ENCODE measurements around the gene SWAP70.

Gene SWAP70

DNA sequence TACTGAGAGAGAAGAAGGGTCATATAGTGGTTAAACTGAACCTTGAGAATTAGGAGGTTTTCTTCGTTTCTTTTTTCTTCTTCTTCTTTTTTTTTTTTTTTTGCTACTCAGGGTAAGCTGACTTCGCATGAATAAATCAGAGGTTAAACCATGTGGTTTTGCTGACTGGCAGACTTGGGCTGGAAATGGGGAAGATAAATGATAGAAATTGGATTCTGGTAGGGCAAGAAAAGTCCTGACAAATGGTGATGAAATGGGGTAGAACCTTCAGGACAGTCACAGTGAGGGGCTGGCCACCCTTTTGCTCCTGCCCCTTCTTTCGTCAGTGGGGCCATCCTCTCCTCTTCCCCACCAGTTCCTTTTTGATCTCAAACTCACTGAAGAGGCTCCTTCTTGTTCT, 1.6 kb upstream of the SWAP70 start:
- H3K9me3 ChIP-seq = peaks cover 0 to 8% (median 0%) of the 10 kb centered on the region in 3 donors
- intact Hi-C loops (cut with DNase I; ENCODE audit: low total_unique reads) = loop anchor here (5.0 kb wide), 1 partner anchor 45 kb away; no protein-coding TSS in a partner anchor
- H3K27ac ChIP-seq = peak overlapping the region; percentile 98
- H3K27me3 ChIP-seq = no peaks in the 10 kb centered on the region
- peak in 1 of 2 donors; percentile 33 for DNase-seq
- peaks cover 0 to 19% (median 7%) of the 10 kb centered on the region in 4 donors for H3K4me1 ChIP-seq
- no peaks in the 10 kb centered on the region for H3K36me3 ChIP-seq
- TF ChIP-seq, protein P1, sequence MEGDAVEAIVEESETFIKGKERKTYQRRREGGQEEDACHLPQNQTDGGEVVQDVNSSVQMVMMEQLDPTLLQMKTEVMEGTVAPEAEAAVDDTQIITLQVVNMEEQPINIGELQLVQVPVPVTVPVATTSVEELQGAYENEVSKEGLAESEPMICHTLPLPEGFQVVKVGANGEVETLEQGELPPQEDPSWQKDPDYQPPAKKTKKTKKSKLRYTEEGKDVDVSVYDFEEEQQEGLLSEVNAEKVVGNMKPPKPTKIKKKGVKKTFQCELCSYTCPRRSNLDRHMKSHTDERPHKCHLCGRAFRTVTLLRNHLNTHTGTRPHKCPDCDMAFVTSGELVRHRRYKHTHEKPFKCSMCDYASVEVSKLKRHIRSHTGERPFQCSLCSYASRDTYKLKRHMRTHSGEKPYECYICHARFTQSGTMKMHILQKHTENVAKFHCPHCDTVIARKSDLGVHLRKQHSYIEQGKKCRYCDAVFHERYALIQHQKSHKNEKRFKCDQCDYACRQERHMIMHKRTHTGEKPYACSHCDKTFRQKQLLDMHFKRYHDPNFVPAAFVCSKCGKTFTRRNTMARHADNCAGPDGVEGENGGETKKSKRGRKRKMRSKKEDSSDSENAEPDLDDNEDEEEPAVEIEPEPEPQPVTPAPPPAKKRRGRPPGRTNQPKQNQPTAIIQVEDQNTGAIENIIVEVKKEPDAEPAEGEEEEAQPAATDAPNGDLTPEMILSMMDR (IDR thresholded peaks at IDR 0.05) = no peak
- H3K4me3 ChIP-seq = no peak overlapping the region

DNA sequence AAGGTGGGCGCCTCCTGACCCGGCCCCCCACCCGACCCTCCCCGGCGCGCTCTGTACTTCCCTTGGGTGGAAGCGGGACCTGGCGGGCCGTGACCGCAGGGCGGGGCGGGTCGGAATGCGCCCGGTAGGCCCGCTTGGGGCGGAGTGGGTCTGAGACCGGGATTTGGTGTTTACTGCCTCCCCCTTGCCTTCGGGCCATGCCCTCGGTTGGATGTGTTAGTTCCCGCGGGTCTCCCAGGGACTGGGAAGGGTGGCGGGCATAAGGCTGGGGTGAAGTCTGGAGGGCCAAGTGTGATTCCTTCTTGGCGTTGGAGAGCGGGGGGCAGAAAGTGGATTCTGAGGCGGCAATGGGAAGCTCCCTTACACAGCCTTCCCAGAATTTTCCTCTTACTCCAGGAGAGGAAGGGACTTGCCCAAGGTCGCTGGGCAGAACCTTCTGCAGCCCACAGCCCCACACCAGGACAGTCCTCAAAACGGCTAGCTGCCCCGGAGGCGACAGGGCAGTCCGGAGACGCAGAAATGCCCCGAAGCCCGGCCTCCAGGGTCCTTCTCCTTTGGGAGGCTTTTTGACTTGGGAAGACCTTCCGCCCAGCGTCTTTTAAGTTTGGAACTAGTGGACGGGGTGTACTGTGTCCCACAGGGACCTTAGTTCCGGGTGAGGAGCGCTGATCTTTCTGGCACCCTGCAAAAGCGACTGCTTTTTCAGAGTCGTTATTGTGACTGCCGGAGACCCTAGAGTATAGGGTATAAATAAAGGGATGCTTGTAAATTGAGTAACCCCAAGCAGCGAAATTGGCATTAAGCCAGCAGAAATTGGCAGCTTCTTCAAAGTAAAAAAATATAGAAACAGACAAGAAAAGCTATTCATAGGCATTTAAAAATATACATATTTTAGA, 647 bp downstream of the SWAP70 start:
- peaks cover 0 to 30% (median 15%) of the 10 kb centered on the region in 4 donors for H3K4me1 ChIP-seq
- peak overlapping the region; percentile 98 for H3K27ac ChIP-seq
- no peaks in the 10 kb centered on the region for H3K36me3 ChIP-seq
- peaks cover 0 to 8% (median 0%) of the 10 kb centered on the region in 3 donors for H3K9me3 ChIP-seq
- TF ChIP-seq, protein P1 (IDR thresholded peaks at IDR 0.05) = no peak
- H3K27me3 ChIP-seq = no peaks in the 10 kb centered on the region
- intact Hi-C loops (cut with DNase I; ENCODE audit: low total_unique reads) = loop anchor here (5.0 kb wide), 1 partner anchor 47 kb away; no protein-coding TSS in a partner anchor
- peak overlapping the region; percentile 87 to 96 for H3K4me3 ChIP-seq
- DNase-seq = peak; percentile 41 to 74

DNA sequence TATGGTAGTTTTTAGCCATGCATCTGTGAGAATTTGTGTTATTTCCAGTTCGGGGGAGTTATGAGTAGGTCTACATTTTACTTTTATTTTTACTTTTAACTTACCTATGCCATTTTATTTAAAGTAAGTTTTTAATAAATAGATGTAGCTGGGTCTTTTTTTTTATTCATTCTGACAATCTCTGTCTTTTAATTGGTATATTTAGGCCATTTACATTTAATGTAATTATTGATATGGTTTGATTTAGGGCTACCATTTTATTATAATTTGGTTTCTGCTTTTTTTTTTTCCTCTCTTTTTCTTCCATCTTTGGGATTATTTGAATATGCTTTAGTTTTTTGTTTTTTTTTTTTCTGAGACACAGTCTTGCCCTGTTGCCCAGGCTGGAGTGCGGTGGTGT, 1.9 kb downstream of the SWAP70 start:
- no peaks in the 10 kb centered on the region for H3K27me3 ChIP-seq
- peaks cover 0 to 8% (median 0%) of the 10 kb centered on the region in 3 donors for H3K9me3 ChIP-seq
- intact Hi-C loops (cut with DNase I; ENCODE audit: low total_unique reads) = no loop called here
- DNase-seq = no peak
- no peak overlapping the region for H3K27ac ChIP-seq
- peak overlapping the region in 1 of 2 donors; percentile 96 for H3K4me3 ChIP-seq
- H3K36me3 ChIP-seq = no peaks in the 10 kb centered on the region
- peaks cover 0 to 30% (median 17%) of the 10 kb centered on the region in 4 donors for H3K4me1 ChIP-seq
- TF ChIP-seq, protein P1 (IDR thresholded peaks at IDR 0.05) = no peak

DNA sequence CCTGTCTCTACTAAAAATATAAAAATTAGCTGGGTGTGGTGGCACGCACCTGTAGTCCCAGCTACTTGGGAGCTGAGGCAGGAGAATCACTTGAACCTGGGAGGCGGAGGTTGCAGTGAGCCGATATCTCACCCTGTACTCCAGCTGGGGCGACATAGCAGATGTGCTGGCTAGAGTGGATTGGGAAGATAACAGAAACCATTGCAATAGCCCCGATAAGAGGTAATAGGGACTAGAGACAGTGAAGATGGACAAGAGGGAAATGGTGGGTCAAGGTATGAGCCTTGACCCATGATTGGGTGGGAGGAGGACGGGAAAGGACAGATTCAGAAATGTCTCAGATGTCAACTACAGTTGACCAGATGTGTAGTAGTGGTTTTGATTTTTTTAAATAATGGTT, 6.1 kb downstream of the SWAP70 start:
- TF ChIP-seq, protein P1 (IDR thresholded peaks at IDR 0.05) = no peak
- H3K4me1 ChIP-seq = peaks cover 0 to 46% (median 21%) of the 10 kb centered on the region in 4 donors
- H3K27me3 ChIP-seq = no peaks in the 10 kb centered on the region
- intact Hi-C loops (cut with DNase I; ENCODE audit: low total_unique reads) = no loop called here
- no peak overlapping the region for H3K4me3 ChIP-seq
- DNase-seq = no peak
- no peaks in the 10 kb centered on the region for H3K36me3 ChIP-seq
- H3K27ac ChIP-seq = no peak overlapping the region
- peaks cover 0 to 8% (median 0%) of the 10 kb centered on the region in 3 donors for H3K9me3 ChIP-seq

DNA sequence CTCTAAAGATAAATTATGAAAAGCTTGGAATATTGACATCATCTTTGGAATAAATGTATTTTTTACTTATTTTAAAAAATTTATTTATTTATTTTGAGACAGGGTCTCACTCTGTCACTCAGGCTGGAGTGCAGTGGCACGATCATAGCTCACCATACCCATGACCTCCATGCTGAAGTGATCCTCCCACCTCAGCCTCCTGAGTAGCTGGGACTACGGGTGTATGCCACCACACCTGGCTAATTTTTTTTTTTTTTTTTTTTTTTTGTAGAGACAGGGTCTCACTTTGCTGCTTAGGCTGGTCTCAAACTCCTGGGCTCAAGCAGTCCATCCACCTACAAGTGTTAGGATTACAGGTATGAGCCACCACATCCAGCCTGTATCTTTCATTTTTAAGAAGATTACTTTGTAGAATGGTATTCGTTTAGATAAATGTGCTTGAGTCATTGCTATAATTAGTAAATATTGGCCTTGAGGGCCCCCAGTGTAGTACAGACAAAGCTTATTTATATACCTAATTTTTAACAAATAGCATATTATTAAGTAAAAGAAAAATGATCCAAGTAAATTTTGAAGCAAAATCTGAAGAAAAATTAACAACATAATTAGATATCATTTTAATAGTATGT, 8.5 kb downstream of the SWAP70 start:
- intact Hi-C loops (cut with DNase I; ENCODE audit: low total_unique reads) = no loop called here
- H3K36me3 ChIP-seq = no peaks in the 10 kb centered on the region
- no peak overlapping the region for H3K27ac ChIP-seq
- TF ChIP-seq, protein P1 (IDR thresholded peaks at IDR 0.05) = no peak
- no peak for DNase-seq
- no peak overlapping the region for H3K4me3 ChIP-seq
- no peaks in the 10 kb centered on the region for H3K9me3 ChIP-seq
- H3K4me1 ChIP-seq = peaks cover 0 to 59% (median 23%) of the 10 kb centered on the region in 4 donors
- no peaks in the 10 kb centered on the region for H3K27me3 ChIP-seq

Measured in tibial artery (tissue), 4 donors.